WTC11 (cell line): ENCODE results near the gene LRIG1.

Experiments used
- E2F5 ChIP-seq: sonication (generic); formaldehyde crosslinking; IDR thresholded peaks from 2 replicates; pipeline ENCODE4 v1.8.1; 2022; ENCODE audit warnings: mild to moderate bottlenecking, moderate library complexity, missing genetic modification reagents
- ELF4 ChIP-seq: sonication (generic); formaldehyde crosslinking; IDR thresholded peaks from 2 replicates; pipeline ENCODE4 v1.8.1; 2022; ENCODE audit warnings: low read depth, mild to moderate bottlenecking, moderate library complexity, missing genetic modification reagents
- NR1H2 ChIP-seq: sonication (generic); formaldehyde crosslinking; IDR thresholded peaks from 2 replicates; pipeline ENCODE4 v1.9.0; 2021; ENCODE audit warnings: mild to moderate bottlenecking, moderate library complexity, missing genetic modification reagents
- NR3C1 ChIP-seq: sonication (generic); formaldehyde crosslinking; conservative IDR thresholded peaks from 2 replicates; pipeline ENCODE4 v1.8.1; 2023; ENCODE audit warnings: low read depth, mild to moderate bottlenecking, missing genetic modification reagents
- OVOL2 ChIP-seq: fragments of 250-450 bp; sonication (Bioruptor Pico); IDR thresholded peaks from 2 replicates; pipeline ENCODE4 v1.9.0; 2021; ENCODE audit warnings: mild to moderate bottlenecking, borderline replicate concordance
- PREB ChIP-seq: sonication (generic); formaldehyde crosslinking; IDR thresholded peaks from 2 replicates; pipeline ENCODE4 v1.8.1; 2022; ENCODE audit warnings: mild to moderate bottlenecking, missing genetic modification reagents, moderate library complexity, borderline replicate concordance
- PRRX2 ChIP-seq: fragments of 250-450 bp; sonication (Bioruptor Pico); IDR thresholded peaks from 2 replicates; pipeline ENCODE4 v1.8.0; 2021; ENCODE audit warnings: mild to moderate bottlenecking
- RELA ChIP-seq: sonication (generic); formaldehyde crosslinking; IDR thresholded peaks from 2 replicates; pipeline ENCODE4 v1.8.1; 2022; ENCODE audit warnings: missing genetic modification reagents, mild to moderate bottlenecking, borderline replicate concordance
- TCF7 ChIP-seq: sonication (generic); formaldehyde crosslinking; IDR thresholded peaks from 2 replicates; pipeline ENCODE4 v1.8.0; 2022; ENCODE audit warnings: mild to moderate bottlenecking, low read depth, missing genetic modification reagents, moderate library complexity
- TEAD4 ChIP-seq: sonication (generic); formaldehyde crosslinking; IDR thresholded peaks from 2 replicates; pipeline ENCODE4 v1.8.0; 2022; ENCODE audit warnings: mild to moderate bottlenecking, missing genetic modification reagents
- ZNF671 ChIP-seq: fragments of 250-450 bp; sonication (Bioruptor Pico); IDR thresholded peaks from 2 replicates; pipeline ENCODE4 v1.8.0; 2021; ENCODE audit warnings: mild to moderate bottlenecking
- TF ChIP-seq, protein P1 (sequence below): fragments of 200-600 bp; IDR thresholded peaks from 2 replicates; pipeline ENCODE4 v1.8.0; 2022; ENCODE audit warnings: antibody characterized with exemption
- TF ChIP-seq, protein P2 (sequence below): sonication (generic); formaldehyde crosslinking; IDR thresholded peaks from 2 replicates; pipeline ENCODE4 v1.8.1; 2022; ENCODE audit warnings: low read depth, missing genetic modification reagents, borderline replicate concordance
- TF ChIP-seq, protein P3 (sequence below): sonication (generic); formaldehyde crosslinking; IDR thresholded peaks from 2 replicates; pipeline ENCODE4 v1.8.0; 2022; ENCODE audit warnings: mild to moderate bottlenecking, missing genetic modification reagents

- TF ChIP-seq PREB (CRISPR knock-in tag) (no peak), TEAD4 (CRISPR knock-in tag) (no peak), NR1H2 (no peak), ZNF671 (CRISPR knock-in tag) (no peak), E2F5 (CRISPR knock-in tag) (no peak), PRRX2 (CRISPR knock-in tag) (no peak), ELF4 (CRISPR knock-in tag) (no peak), RELA (CRISPR knock-in tag) (no peak), TCF7 (CRISPR knock-in tag) (no peak), NR3C1 (CRISPR knock-in tag) (no peak), OVOL2 (CRISPR knock-in tag) (no peak)
- TF ChIP-seq, protein P1, sequence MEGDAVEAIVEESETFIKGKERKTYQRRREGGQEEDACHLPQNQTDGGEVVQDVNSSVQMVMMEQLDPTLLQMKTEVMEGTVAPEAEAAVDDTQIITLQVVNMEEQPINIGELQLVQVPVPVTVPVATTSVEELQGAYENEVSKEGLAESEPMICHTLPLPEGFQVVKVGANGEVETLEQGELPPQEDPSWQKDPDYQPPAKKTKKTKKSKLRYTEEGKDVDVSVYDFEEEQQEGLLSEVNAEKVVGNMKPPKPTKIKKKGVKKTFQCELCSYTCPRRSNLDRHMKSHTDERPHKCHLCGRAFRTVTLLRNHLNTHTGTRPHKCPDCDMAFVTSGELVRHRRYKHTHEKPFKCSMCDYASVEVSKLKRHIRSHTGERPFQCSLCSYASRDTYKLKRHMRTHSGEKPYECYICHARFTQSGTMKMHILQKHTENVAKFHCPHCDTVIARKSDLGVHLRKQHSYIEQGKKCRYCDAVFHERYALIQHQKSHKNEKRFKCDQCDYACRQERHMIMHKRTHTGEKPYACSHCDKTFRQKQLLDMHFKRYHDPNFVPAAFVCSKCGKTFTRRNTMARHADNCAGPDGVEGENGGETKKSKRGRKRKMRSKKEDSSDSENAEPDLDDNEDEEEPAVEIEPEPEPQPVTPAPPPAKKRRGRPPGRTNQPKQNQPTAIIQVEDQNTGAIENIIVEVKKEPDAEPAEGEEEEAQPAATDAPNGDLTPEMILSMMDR = no peak
- TF ChIP-seq, protein P2, sequence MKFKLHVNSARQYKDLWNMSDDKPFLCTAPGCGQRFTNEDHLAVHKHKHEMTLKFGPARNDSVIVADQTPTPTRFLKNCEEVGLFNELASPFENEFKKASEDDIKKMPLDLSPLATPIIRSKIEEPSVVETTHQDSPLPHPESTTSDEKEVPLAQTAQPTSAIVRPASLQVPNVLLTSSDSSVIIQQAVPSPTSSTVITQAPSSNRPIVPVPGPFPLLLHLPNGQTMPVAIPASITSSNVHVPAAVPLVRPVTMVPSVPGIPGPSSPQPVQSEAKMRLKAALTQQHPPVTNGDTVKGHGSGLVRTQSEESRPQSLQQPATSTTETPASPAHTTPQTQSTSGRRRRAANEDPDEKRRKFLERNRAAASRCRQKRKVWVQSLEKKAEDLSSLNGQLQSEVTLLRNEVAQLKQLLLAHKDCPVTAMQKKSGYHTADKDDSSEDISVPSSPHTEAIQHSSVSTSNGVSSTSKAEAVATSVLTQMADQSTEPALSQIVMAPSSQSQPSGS = no peak
- TF ChIP-seq, protein P3, sequence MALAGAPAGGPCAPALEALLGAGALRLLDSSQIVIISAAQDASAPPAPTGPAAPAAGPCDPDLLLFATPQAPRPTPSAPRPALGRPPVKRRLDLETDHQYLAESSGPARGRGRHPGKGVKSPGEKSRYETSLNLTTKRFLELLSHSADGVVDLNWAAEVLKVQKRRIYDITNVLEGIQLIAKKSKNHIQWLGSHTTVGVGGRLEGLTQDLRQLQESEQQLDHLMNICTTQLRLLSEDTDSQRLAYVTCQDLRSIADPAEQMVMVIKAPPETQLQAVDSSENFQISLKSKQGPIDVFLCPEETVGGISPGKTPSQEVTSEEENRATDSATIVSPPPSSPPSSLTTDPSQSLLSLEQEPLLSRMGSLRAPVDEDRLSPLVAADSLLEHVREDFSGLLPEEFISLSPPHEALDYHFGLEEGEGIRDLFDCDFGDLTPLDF (CRISPR knock-in tag) = no peak
Measured at GRCh38 chr3:66438046-66438445, 62.8 kb downstream of the LRIG1 start.
